Measurements from ENCODE around the gene R3HDM2. TPM values are rescaled to one million over a fixed set of nuclear protein-coding genes. Genes with fewer than 3 reads are reported as not detected.
"Not testable (repeated sequence)": the region's sequence is repeated elsewhere in the genome, so short reads cannot be mapped to it uniquely, and the experiment has no call there.

Gene R3HDM2
- total RNA-seq, 1 donor from 2014 or later: 86.8 TPM

DNA sequence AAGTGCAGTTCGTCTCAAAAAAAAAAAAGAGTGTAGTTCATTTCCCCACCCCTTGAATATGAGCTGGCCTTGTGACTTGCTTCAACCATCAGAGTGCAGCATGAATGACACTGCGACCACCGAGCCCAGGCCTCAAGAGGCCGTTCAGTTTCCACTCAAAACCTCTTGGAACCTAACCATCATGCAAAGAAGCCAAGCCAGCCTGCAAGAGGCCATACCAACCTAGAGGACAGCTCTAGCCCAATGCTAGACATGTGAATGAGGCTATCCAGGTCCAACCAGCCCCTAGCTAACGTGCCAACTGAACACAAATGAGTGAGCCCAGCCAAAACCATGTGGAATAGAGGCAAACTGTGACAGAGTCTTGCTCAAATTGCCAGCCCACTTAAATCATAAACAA lies 29.7 kb downstream of the R3HDM2 start:
- Mint-ChIP-seq H3K36me3 (ENCODE audit: insufficient read depth) (no peaks in the 10 kb centered on the region), H3K27me3 (no peaks in the 10 kb centered on the region), H3K27ac (peak overlapping the region; percentile 48), H3K4me1 (ENCODE audit: low read depth) (no peaks in the 10 kb centered on the region), H3K9me3 (ENCODE audit: low read depth) (no peaks in the 10 kb centered on the region), H3K4me3 (ENCODE audit: low read depth) (no peak overlapping the region)
- TF ChIP-seq, protein P1, sequence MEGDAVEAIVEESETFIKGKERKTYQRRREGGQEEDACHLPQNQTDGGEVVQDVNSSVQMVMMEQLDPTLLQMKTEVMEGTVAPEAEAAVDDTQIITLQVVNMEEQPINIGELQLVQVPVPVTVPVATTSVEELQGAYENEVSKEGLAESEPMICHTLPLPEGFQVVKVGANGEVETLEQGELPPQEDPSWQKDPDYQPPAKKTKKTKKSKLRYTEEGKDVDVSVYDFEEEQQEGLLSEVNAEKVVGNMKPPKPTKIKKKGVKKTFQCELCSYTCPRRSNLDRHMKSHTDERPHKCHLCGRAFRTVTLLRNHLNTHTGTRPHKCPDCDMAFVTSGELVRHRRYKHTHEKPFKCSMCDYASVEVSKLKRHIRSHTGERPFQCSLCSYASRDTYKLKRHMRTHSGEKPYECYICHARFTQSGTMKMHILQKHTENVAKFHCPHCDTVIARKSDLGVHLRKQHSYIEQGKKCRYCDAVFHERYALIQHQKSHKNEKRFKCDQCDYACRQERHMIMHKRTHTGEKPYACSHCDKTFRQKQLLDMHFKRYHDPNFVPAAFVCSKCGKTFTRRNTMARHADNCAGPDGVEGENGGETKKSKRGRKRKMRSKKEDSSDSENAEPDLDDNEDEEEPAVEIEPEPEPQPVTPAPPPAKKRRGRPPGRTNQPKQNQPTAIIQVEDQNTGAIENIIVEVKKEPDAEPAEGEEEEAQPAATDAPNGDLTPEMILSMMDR (IDR thresholded peaks at IDR 0.05; ENCODE audit: unreplicated experiment): no peak
- DNase-seq (ENCODE audit: low spot score, unreplicated experiment): no peak

GRCh38 chr12:57399718-57400463 lies 31.0 kb downstream of the R3HDM2 start:
- not testable (repeated sequence) for H3K27ac Mint-ChIP-seq; H3K36me3 Mint-ChIP-seq (ENCODE audit: insufficient read depth); H3K27me3 Mint-ChIP-seq; H3K9me3 Mint-ChIP-seq (ENCODE audit: low read depth); DNase-seq (ENCODE audit: low spot score, unreplicated experiment); H3K4me1 Mint-ChIP-seq (ENCODE audit: low read depth); H3K4me3 Mint-ChIP-seq (ENCODE audit: low read depth)

DNA sequence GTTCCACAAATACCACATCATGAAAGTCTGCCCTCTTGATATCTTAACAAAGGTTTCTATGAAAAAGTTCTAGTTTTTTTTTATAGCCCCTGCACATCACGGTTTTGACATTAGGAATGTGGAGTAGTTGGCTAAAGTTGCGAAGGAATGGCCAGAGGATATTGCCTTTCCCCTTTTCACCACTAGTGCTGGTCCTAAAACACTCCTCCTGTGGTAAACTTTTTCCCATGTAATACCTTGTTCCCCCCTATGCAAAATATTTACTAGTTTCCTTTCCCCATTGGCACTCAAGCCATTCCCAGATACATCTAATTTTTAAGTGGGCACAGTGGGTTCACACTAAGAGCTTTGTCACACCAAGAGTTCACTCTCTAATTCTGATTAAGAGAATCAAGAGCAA lies 33.4 kb downstream of the R3HDM2 start:
- TF ChIP-seq, protein P1 (IDR thresholded peaks at IDR 0.05; ENCODE audit: unreplicated experiment): no peak
- H3K9me3 Mint-ChIP-seq (ENCODE audit: low read depth): no peaks in the 10 kb centered on the region
- no peak for DNase-seq (ENCODE audit: low spot score, unreplicated experiment)
- H3K36me3 Mint-ChIP-seq (ENCODE audit: insufficient read depth): peaks cover 6% of the 10 kb centered on the region
- H3K4me1 Mint-ChIP-seq (ENCODE audit: low read depth): no peaks in the 10 kb centered on the region
- H3K4me3 Mint-ChIP-seq (ENCODE audit: low read depth): no peak overlapping the region
- no peaks in the 10 kb centered on the region for H3K27me3 Mint-ChIP-seq
- H3K27ac Mint-ChIP-seq: no peak overlapping the region

DNA sequence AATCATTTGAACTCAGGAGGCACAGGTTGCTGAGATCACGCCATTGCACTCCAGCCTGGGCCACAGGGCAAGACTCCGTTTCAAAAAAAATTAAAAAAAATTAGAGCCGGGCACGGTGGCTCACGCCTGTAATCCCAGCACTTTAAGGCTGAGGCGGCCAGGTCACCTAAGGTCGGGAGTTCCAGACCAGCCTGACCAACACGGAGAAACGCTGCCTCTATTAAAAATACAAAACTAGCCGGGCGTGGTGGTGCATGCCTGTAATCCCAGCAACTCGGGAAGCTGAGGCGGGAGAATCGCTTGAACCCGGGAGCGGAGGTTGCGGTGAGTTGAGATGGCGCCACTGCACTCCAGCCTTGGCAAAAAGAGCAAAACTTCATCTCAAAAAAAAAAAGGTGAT lies 35.7 kb downstream of the R3HDM2 start:
- no peak for DNase-seq (ENCODE audit: low spot score, unreplicated experiment)
- Mint-ChIP-seq H3K4me3 (ENCODE audit: low read depth) (no peak overlapping the region), H3K27me3 (no peaks in the 10 kb centered on the region), H3K27ac (no peak overlapping the region), H3K4me1 (ENCODE audit: low read depth) (no peaks in the 10 kb centered on the region), H3K36me3 (ENCODE audit: insufficient read depth) (peaks cover 15% of the 10 kb centered on the region), H3K9me3 (ENCODE audit: low read depth) (no peaks in the 10 kb centered on the region)
- TF ChIP-seq, protein P1 (IDR thresholded peaks at IDR 0.05; ENCODE audit: unreplicated experiment): no peak

GRCh38 chr12:57390174-57390573 lies 40.7 kb downstream of the R3HDM2 start:
- Mint-ChIP-seq H3K27me3 (no peaks in the 10 kb centered on the region), H3K4me3 (ENCODE audit: low read depth) (no peak overlapping the region), H3K27ac (no peak overlapping the region), H3K36me3 (ENCODE audit: insufficient read depth) (peaks cover 21% of the 10 kb centered on the region), H3K9me3 (ENCODE audit: low read depth) (no peaks in the 10 kb centered on the region), H3K4me1 (ENCODE audit: low read depth) (no peaks in the 10 kb centered on the region)
- no peak for DNase-seq (ENCODE audit: low spot score, unreplicated experiment)
- TF ChIP-seq, protein P1 (IDR thresholded peaks at IDR 0.05; ENCODE audit: unreplicated experiment): no peak

GRCh38 chr12:57389033-57389432 lies 41.8 kb downstream of the R3HDM2 start:
- Mint-ChIP-seq H3K4me1 (ENCODE audit: low read depth) (no peaks in the 10 kb centered on the region), H3K4me3 (ENCODE audit: low read depth) (no peak overlapping the region), H3K9me3 (ENCODE audit: low read depth) (no peaks in the 10 kb centered on the region), H3K27me3 (no peaks in the 10 kb centered on the region), H3K27ac (no peak overlapping the region), H3K36me3 (ENCODE audit: insufficient read depth) (peaks cover 21% of the 10 kb centered on the region)
- TF ChIP-seq, protein P1 (IDR thresholded peaks at IDR 0.05; ENCODE audit: unreplicated experiment): no peak
- no peak for DNase-seq (ENCODE audit: low spot score, unreplicated experiment)

Data from progenitor cell of endocrine pancreas (in vitro differentiated cells).